Stimulated activated naive CD4-positive, alpha-beta T cell treated with Interleukin-2 at 50 U/mL for 16 hours (primary cell): ENCODE data around the gene SNX3.

Source experiments
- DNase-seq: peaks from one replicate; lab custom pipeline; 2025; lab: John Stamatoyannopoulos, UW

SNX3 gene

DNA sequence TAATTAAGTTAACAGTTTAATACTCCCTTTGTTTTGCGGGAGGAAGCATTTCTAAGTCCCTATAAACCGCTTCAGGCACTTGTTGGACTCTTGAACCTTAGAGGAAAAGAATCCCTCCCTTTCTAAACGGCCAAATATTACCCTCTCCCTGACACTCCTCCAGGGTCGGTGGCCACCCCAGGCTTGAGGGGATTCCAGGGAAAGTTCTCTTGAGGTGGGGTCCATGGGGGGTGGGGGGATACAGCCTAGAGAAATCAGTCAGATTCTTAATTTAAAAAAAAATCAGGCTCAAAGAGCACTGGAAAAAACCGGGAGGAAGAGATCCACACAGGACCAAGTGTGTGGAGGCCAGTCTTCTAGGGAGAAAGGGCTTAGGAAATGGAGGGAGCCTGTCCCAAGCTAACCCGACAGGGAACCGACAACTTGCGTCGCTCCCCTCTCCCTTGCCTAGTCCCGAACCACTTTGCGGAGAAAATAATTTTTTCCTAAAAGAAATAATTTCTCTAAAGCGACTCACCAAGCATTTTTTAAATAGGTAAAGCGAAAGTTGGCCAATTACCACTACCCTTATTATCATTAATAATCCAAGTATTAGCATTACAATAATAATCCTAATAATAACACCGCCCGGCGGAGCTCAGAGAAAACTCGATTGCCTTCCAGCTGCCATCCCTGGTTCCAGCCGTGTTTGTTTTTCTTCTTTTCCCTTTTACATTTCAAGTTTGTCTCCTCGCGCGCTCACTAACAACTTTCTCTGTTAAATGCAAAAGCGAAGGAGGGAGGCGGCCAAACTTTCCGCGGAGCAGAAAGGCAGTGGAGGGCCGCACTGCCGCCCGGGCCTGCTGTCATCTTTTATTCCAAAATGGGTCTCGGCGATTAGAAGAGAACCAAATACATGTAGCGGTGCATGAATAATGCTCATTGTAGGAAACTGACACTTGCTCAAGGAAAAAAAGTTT lies 90.2 kb downstream of the SNX3 start:
- DNase-seq: no peak

DNA sequence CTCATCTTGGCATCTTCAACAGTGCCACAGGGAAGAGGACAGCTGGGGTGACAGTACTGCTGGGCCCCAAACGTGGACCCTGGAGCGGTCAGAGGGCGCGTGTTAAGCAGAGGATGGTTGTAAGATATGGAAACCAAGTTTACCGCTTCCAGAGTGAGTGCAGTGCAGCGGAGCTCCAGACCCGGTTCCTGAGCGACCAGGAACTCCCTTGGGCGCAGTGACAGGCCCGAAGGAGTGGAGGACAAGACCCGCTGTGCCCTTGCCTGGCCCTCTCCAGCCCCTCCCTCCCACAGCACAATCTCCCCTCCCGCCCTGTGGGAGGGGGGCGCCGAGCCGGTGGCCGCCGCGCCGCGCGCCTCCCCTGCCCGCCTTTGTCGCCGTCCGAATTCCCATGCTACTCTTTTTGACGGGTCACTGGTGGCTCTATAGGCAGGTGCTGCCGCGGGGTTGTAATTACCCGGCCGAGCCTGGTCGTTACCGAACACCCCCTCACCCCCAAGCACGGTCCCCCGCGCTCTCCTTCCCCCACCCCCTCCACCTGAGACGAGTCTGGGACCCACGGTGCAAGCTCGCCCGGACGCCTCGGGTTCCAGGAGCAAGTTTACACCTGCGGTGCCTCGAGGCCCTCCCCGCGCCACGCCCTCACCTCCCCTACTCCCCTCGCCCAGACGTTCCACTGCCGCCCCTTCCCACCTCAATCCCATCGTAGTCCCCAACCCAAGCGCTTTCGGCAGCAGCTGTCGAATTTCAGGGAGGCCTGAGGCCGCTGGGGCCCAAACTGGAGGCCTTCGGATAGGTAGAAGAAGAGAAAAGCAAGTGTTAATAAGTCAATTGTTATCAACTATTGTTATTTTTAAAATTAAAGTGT lies 91.1 kb downstream of the SNX3 start:
- DNase-seq: no peak

DNA sequence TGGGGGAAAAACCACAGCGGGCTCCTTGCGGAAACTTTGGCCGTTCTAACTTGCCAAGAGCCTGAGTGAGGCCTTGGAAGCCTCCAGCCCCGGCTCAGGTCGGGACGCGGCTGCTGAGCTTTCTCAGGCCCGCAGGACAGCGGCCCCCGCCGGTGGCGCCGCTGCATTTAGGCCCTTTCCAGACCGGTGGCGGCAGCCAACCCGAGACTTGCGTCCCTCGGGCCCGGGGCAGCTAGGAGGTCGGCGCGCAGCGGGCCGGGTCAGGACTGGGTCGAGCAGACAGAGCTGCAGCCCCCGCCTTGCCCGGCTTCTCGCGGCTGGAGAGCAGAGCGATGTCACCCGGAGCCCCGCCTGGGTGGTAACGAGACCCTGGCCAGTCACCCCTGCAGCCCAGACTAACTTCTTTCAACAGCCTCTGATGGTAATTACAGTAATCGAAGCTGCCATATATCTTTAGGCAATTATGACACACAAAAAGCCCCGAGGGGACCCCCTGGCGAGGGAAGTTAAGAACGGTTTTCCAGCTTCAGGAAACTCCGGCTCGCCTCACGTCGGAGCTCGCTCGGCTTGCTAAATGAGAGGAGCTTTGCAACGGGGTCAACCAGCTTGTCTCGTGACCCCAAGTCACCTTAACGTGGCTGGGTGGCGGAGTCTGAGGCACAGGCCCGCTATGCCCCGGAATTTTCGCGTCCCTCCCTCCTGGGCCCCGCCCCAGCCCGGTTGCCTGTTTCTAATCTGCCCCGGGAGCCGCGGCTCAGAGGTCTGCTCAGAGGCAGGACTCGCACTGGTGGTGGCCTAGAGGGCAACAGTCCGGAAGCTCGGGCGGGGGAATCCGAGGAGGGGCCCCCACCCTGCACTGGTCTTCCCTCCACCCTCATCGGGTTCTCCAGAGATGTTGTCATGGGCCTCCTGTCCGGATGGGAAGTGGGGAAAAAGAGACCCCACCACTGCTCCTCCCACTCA lies 92.1 kb downstream of the SNX3 start:
- DNase-seq: no peak

DNA sequence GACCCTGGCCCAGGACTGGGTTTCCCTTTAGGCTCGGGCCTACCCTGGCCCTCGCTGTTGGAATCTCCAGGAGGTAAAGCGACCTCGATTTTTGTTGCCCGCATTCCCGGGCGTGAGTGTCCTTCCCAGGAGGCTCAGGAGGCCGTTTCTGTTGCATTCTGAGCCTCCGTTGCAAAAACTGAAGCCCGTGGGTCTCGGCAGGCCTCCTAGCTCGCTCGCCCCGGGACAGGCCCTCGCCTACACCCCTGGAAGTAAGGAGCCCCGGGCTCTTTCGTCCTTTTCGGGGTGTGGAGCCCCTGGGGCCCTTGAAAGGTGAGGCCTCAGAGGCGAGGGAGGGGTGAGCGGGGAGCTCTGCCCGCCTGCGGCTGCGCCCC lies 92.8 kb downstream of the SNX3 start:
- DNase-seq: no peak

DNA sequence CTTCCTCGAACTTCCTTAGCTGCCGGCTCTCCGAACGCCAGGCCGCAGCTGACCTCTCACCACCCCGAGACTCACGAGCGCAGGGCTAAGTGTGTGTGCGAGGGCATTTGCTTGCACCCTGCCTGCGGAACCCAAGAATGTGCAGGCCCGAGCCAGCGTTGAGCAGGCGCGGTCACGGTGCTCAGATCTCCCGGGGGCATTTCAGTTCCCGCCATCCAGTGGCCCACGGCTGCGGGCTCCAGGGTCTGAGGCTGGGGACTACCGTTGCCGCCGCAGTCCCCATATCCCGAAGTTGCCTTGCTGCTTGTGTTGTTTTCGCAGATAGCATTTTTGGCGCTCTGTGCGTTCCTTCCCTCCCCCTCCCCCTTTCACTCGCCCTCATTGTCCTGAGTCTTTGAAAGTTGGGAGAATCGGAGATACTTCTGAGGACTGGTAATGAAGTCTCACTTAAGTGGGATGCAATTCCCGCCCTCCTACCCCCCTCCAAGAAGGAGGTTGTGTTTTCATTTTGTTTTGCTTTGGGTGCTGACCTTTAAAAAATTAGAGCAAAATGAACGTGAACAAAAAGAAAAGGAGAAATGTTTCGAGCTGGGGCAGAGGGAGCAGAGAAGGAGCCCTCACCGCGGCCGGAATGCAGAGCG lies 93.3 kb downstream of the SNX3 start:
- DNase-seq: no peak

GRCh38 chr6:108166664-108167448 lies 94.0 kb downstream of the SNX3 start:
- no peak for DNase-seq

- DNase-seq: no peak
These were observed 94.9 kb downstream of the SNX3 start, which contains the start of gene NR2E1 for GRCh38 chr6:108165714-108166663. Gene NR2E1 (plus strand): TSS chr6:108166022. CDS start chr6:108166766, 744 bp downstream.

- no peak for DNase-seq
These were observed 95.8 kb downstream of the SNX3 start for GRCh38 chr6:108164815-108165706.

DNA sequence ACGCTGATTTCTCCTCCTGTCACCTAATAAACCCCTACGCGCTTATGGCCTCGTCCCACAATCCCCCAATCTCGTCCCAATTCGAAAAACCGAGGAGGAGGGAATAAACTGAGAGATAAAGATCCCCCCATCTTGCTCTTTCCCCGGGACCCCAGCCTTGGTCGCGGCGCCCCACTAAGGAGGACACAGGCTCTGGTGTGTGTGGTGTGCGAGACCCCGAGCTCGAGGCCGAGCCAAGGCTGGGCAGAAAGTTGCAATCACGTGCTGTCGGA lies 96.4 kb downstream of the SNX3 start:
- DNase-seq: no peak

- no peak for DNase-seq
These were observed 96.9 kb downstream of the SNX3 start for GRCh38 chr6:108163644-108164542.

DNA sequence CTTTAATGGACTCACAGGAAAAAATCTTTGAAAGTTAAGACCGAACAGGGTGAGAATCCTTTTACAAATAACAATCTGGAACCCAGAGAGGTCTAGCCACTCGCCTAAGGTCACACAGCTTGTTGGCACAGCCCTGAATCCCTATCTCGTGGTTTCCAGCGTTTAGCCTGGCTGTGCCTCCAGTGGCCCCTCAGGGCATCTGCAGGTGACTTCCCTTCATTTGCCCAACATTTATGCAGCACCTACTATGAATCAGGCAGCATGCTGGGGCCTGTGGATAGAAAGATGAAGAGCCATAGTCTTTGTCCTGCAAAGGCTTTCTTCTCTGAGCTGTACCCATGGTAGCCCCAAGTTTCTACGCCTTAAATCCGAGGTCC lies 97.6 kb downstream of the SNX3 start:
- DNase-seq: no peak

GRCh38 chr6:108161724-108162282 lies 99.0 kb downstream of the SNX3 start:
- DNase-seq: no peak
